ENCODE measurements around the gene AHCTF1. TPM values are rescaled to one million over a fixed set of nuclear protein-coding genes. Genes with fewer than 3 reads are reported as not detected.
A peak's percentile ranks its signal among the peaks of the same experiment; 100 is the strongest.
"Not testable (repeated sequence)": the region's sequence is repeated elsewhere in the genome, so short reads cannot be mapped to it uniquely, and the experiment has no call there.

Gene AHCTF1
- total and polyA plus RNA-seq, 9 donors, result 21.1 to 35.9 (median 27.4) TPM

- H3K4me1 ChIP-seq (ENCODE audit: control insufficient read depth, insufficient read depth, low read length); DNase-seq; H3K9me3 ChIP-seq (replicated peaks; ENCODE audit: control insufficient read depth, low read depth, low read length); H3K27me3 ChIP-seq (ENCODE audit: control insufficient read depth, insufficient read depth, low read length); H3K4me3 ChIP-seq (ENCODE audit: low read length): not testable (repeated sequence)
- no CpG with 5 or more reads among the region's 5 CpGs for WGBS (ENCODE audit: insufficient coverage)
- peaks cover 41% of the 10 kb centered on the region for H3K36me3 ChIP-seq (ENCODE audit: control insufficient read depth, insufficient read depth, low read length)
- peak overlapping the region; percentile 65 for H3K27ac ChIP-seq (ENCODE audit: low read length)
Measured at GRCh38 chr1:246850640-246851039, 81.1 kb downstream of the AHCTF1 start.

- Histone ChIP-seq H3K9me3 (replicated peaks; ENCODE audit: control insufficient read depth, low read depth, low read length) (no peaks in the 10 kb centered on the region), H3K4me1 (ENCODE audit: control insufficient read depth, insufficient read depth, low read length) (no peaks in the 10 kb centered on the region), H3K4me3 (ENCODE audit: low read length) (no peak overlapping the region), H3K27ac (ENCODE audit: low read length) (no peak overlapping the region), H3K27me3 (ENCODE audit: control insufficient read depth, insufficient read depth, low read length) (no peaks in the 10 kb centered on the region), H3K36me3 (ENCODE audit: control insufficient read depth, insufficient read depth, low read length) (peaks cover 44% of the 10 kb centered on the region)
- 37% methylated on average over 2 of the region's 5 CpGs for WGBS (ENCODE audit: insufficient coverage)
- DNase-seq, result peak; percentile 79
Measured at GRCh38 chr1:246843876-246844275, 87.9 kb downstream of the AHCTF1 start.

- WGBS (ENCODE audit: insufficient coverage), result no CpG with 5 or more reads among the region's 3 CpGs
- DNase-seq; H3K9me3 ChIP-seq (replicated peaks; ENCODE audit: control insufficient read depth, low read depth, low read length); H3K27me3 ChIP-seq (ENCODE audit: control insufficient read depth, insufficient read depth, low read length); H3K4me1 ChIP-seq (ENCODE audit: control insufficient read depth, insufficient read depth, low read length); H3K4me3 ChIP-seq (ENCODE audit: low read length); H3K27ac ChIP-seq (ENCODE audit: low read length): not testable (repeated sequence)
- peaks cover 22% of the 10 kb centered on the region for H3K36me3 ChIP-seq (ENCODE audit: control insufficient read depth, insufficient read depth, low read length)
Measured at GRCh38 chr1:246840761-246841160, 91.0 kb downstream of the AHCTF1 start.

DNA sequence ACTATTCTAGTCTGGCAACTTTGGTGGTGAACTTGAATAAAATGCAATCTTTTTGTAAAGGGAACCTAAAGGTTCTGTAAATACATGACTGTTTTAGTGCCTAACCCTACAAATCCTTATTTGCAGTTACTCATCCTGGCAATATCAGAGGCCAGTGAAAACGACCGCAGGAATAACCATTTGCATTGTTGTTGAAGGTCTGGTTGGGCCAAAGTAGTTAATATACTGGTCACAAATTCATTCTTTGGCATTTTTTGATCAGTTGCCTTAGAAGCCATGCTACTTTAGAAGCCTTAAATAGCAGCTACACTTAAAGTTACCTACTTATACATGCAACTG lies 93.7 kb downstream of the AHCTF1 start:
- Histone ChIP-seq H3K4me1 (ENCODE audit: control insufficient read depth, insufficient read depth, low read length) (no peaks in the 10 kb centered on the region), H3K36me3 (ENCODE audit: control insufficient read depth, insufficient read depth, low read length) (peaks cover 8% of the 10 kb centered on the region), H3K27ac (ENCODE audit: low read length) (no peak overlapping the region), H3K9me3 (replicated peaks; ENCODE audit: control insufficient read depth, low read depth, low read length) (no peaks in the 10 kb centered on the region), H3K27me3 (ENCODE audit: control insufficient read depth, insufficient read depth, low read length) (no peaks in the 10 kb centered on the region), H3K4me3 (ENCODE audit: low read length) (no peak overlapping the region)
- WGBS (ENCODE audit: insufficient coverage), result no CpG with 5 or more reads among the region's 2 CpGs
- no peak for DNase-seq

GRCh38 chr1:246837418-246838117 lies 94.2 kb downstream of the AHCTF1 start:
- H3K27me3 ChIP-seq (ENCODE audit: control insufficient read depth, insufficient read depth, low read length), result no peaks in the 10 kb centered on the region
- peaks cover 6% of the 10 kb centered on the region for H3K36me3 ChIP-seq (ENCODE audit: control insufficient read depth, insufficient read depth, low read length)
- H3K27ac ChIP-seq (ENCODE audit: low read length), result no peak overlapping the region
- no peaks in the 10 kb centered on the region for H3K9me3 ChIP-seq (replicated peaks; ENCODE audit: control insufficient read depth, low read depth, low read length)
- 96% methylated on average over 7 of the region's 9 CpGs for whole genome bisulfite sequencing (ENCODE audit: insufficient coverage)
- no peak overlapping the region for H3K4me3 ChIP-seq (ENCODE audit: low read length)
- DNase-seq, result no peak
- H3K4me1 ChIP-seq (ENCODE audit: control insufficient read depth, insufficient read depth, low read length), result no peaks in the 10 kb centered on the region

DNA sequence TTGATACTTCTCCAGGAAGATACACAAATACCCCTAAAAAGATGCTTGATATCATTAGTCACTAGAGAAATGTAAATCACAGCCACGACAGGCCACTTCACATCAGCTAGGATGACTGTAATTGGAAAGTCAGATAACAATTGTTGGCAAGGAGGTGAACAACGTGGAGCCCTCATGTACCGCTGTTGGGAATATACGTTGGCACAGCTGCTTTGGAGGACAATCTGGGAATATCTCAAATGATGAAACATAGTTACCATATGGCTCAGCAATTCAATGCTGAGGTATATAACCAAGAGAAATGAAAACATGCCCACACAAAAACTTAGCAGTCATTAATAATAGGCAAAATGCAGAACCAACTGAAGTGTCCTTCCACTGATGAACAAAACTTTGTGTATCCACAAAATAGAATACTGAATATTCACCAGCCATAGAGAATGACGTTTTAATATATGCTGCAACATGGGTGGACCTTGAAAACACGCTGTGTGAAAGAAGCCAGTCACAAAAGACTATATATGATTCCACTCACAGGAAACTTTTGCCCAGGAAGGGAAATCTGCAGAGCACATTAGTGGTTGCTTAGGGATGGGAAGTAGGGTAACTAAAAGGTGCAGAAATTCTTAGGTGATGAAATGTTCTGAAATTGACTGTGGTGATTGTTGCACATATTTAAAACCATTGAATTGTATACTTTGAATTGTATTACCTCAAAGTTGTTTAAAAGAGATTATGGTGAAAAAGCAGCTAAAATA lies 95.4 kb downstream of the AHCTF1 start:
- Histone ChIP-seq H3K36me3 (ENCODE audit: control insufficient read depth, insufficient read depth, low read length) (peaks cover 3% of the 10 kb centered on the region), H3K27me3 (ENCODE audit: control insufficient read depth, insufficient read depth, low read length) (no peaks in the 10 kb centered on the region), H3K27ac (ENCODE audit: low read length) (no peak overlapping the region), H3K4me3 (ENCODE audit: low read length) (no peak overlapping the region), H3K9me3 (replicated peaks; ENCODE audit: control insufficient read depth, low read depth, low read length) (no peaks in the 10 kb centered on the region), H3K4me1 (ENCODE audit: control insufficient read depth, insufficient read depth, low read length) (no peaks in the 10 kb centered on the region)
- no CpG with 5 or more reads among the region's 6 CpGs for WGBS (ENCODE audit: insufficient coverage)
- DNase-seq, result no peak

GRCh38 chr1:246831543-246831942 lies 100.2 kb downstream of the AHCTF1 start:
- H3K36me3 ChIP-seq (ENCODE audit: control insufficient read depth, insufficient read depth, low read length), result no peaks in the 10 kb centered on the region
- H3K4me1 ChIP-seq (ENCODE audit: control insufficient read depth, insufficient read depth, low read length), result no peaks in the 10 kb centered on the region
- no CpG with 5 or more reads among the region's 4 CpGs for WGBS (ENCODE audit: insufficient coverage)
- H3K27ac ChIP-seq (ENCODE audit: low read length), result no peak overlapping the region
- H3K4me3 ChIP-seq (ENCODE audit: low read length), result no peak overlapping the region
- no peaks in the 10 kb centered on the region for H3K27me3 ChIP-seq (ENCODE audit: control insufficient read depth, insufficient read depth, low read length)
- no peak for DNase-seq
- peaks cover 5% of the 10 kb centered on the region for H3K9me3 ChIP-seq (replicated peaks; ENCODE audit: control insufficient read depth, low read depth, low read length)

DNA sequence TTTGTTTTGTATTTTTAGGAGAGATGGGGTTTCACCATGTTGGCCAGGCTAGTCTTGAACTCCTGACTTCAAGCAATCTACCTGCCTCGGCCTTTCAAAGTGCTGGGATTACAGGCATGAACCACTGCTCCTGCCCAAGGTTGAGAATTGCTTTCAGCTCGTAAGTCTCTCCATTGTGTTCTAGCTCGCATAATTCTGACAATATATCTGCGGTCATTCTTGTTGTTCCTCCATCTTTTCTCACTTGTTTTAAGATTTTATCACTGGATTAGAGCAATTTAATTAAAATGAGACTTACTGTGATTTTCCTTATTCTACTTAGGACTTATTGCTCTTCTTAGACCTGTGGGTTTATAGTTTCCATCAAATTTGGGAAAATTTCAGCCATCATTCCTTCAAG lies 102.9 kb downstream of the AHCTF1 start:
- no peaks in the 10 kb centered on the region for H3K27me3 ChIP-seq (ENCODE audit: control insufficient read depth, insufficient read depth, low read length)
- peaks cover 5% of the 10 kb centered on the region for H3K9me3 ChIP-seq (replicated peaks; ENCODE audit: control insufficient read depth, low read depth, low read length)
- 89% methylated on average over 1 of the region's 4 CpGs for WGBS (ENCODE audit: insufficient coverage)
- H3K36me3 ChIP-seq (ENCODE audit: control insufficient read depth, insufficient read depth, low read length), result no peaks in the 10 kb centered on the region
- DNase-seq, result no peak
- H3K4me3 ChIP-seq (ENCODE audit: low read length), result no peak overlapping the region
- H3K4me1 ChIP-seq (ENCODE audit: control insufficient read depth, insufficient read depth, low read length), result no peaks in the 10 kb centered on the region
- H3K27ac ChIP-seq (ENCODE audit: low read length), result no peak overlapping the region

DNA sequence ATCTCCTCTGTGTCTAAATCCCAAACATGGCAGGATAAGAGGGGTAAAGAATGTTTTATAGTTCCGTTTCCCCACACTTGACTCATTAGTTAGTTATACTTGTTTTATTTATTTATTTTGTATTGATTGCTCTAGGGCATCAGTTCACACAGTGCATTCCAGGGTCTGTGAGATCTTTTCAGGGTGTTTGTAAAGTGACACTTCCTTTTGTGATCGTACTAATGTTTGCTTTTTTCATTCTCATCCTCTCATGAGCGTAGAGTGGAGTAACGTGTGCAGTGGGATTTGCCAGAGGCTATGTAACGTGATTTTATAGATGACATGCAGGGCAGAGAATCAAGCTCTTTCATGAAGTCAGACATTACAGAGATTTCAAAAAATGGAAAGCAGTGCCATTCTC lies 104.4 kb downstream of the AHCTF1 start:
- Histone ChIP-seq H3K36me3 (ENCODE audit: control insufficient read depth, insufficient read depth, low read length) (no peaks in the 10 kb centered on the region), H3K27me3 (ENCODE audit: control insufficient read depth, insufficient read depth, low read length) (no peaks in the 10 kb centered on the region), H3K4me1 (ENCODE audit: control insufficient read depth, insufficient read depth, low read length) (no peaks in the 10 kb centered on the region), H3K4me3 (ENCODE audit: low read length) (no peak overlapping the region), H3K27ac (ENCODE audit: low read length) (no peak overlapping the region), H3K9me3 (replicated peaks; ENCODE audit: control insufficient read depth, low read depth, low read length) (peaks cover 5% of the 10 kb centered on the region)
- DNase-seq, result no peak
- 80% methylated on average over 3 of the region's 5 CpGs for WGBS (ENCODE audit: insufficient coverage)

GRCh38 chr1:246825557-246826175 lies 106.1 kb downstream of the AHCTF1 start:
- Histone ChIP-seq H3K27me3 (ENCODE audit: control insufficient read depth, insufficient read depth, low read length) (no peaks in the 10 kb centered on the region), H3K4me3 (ENCODE audit: low read length) (no peak overlapping the region), H3K36me3 (ENCODE audit: control insufficient read depth, insufficient read depth, low read length) (no peaks in the 10 kb centered on the region), H3K4me1 (ENCODE audit: control insufficient read depth, insufficient read depth, low read length) (no peaks in the 10 kb centered on the region), H3K27ac (ENCODE audit: low read length) (no peak overlapping the region), H3K9me3 (replicated peaks; ENCODE audit: control insufficient read depth, low read depth, low read length) (peaks cover 5% of the 10 kb centered on the region)
- no peak for DNase-seq
- WGBS (ENCODE audit: insufficient coverage), result 100% methylated on average over 1 of the region's 1 CpG

Data from muscle of leg (tissue), 11 donors.